Stimulated activated CD4-positive, alpha-beta T cell treated with anti-CD3 and anti-CD28 coated beads, Interleukin-12 subunit alpha, Interleukin-12 subunit beta, amount 100 ng/mL, for 4 hours (primary cell): ENCODE measurements around the gene PRR15.

Experiments used
- DNase-seq: peaks from one replicate; pipeline ENCODE4 v3.0.0-alpha.2; 2020

PRR15 gene

GRCh38 chr7:29611941-29612544 is 48.4 kb downstream of the PRR15 start:
- no peak for DNase-seq

- no peak for DNase-seq
Measured at GRCh38 chr7:29612596-29612995, 49.0 kb downstream of the PRR15 start.

GRCh38 chr7:29613100-29613499 is 49.5 kb downstream of the PRR15 start:
- no peak for DNase-seq

DNA sequence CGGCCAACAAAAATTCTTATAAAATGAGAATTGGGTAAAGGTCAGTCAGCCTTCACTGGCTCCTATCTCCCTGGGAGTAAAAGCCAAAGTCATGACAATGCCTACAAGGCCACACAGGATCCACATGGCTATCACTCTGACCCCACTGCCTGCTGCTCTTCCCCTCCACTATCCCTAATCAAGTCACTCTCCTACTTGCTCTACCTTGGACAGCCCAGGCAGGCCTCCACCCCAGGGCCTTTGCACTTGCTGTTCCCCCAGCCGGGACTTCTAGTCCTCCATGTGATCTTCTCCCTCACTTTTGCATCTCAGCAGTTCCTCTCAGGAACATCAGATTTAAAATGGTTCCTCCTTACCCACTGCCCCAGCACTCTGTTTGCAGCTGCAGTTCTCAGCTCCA is 50.6 kb downstream of the PRR15 start:
- DNase-seq: no peak
